Astrocyte (in vitro differentiated cells and primary cell): ENCODE data around the gene NOCT. TPM values are rescaled to one million over a fixed set of nuclear protein-coding genes. Genes with fewer than 3 reads are reported as not detected.
A peak's percentile ranks its signal among the peaks of the same experiment; 100 is the strongest.
"Not testable (repeated sequence)": the region's sequence is repeated elsewhere in the genome, so short reads cannot be mapped to it uniquely, and the experiment has no call there.

Source experiments
- DNase-seq: peaks from one replicate; pipeline ENCODE4 v3.0.0-alpha.2; 2010; ENCODE audit warnings: low read depth
- FAIRE-seq: peaks from 2 replicates; lab custom pipeline; 2011; peaks lifted over from hg19 to GRCh38; lab: Jason Lieb, UNC
- H2AFZ ChIP-seq: 2 replicates; pipeline ENCODE4 v1.6.0; 2012; ENCODE audit warnings: low read depth, low read length, inconsistent platforms
- H3K27ac ChIP-seq: 2 replicates; pipeline ENCODE4 v1.5.1; 2011; ENCODE audit warnings: low read depth, low read length, inconsistent platforms
- H3K27me3 ChIP-seq: 2 replicates; pipeline ENCODE4 v1.6.0; 2011; ENCODE audit warnings: low read length, inconsistent platforms; ENCODE audit not compliant: insufficient read depth
- H3K36me3 ChIP-seq: 2 replicates; pipeline ENCODE4 v1.5.1; 2011; ENCODE audit warnings: low read length, inconsistent platforms; ENCODE audit not compliant: insufficient read depth
- H3K4me1 ChIP-seq: 2 replicates; pipeline ENCODE4 v1.5.1; 2011; ENCODE audit warnings: low read length, inconsistent platforms; ENCODE audit not compliant: insufficient read depth
- H3K4me2 ChIP-seq: 2 replicates; pipeline ENCODE4 v1.6.0; 2012; ENCODE audit warnings: low read length, inconsistent platforms
- H3K4me3 ChIP-seq: 2 replicates; pipeline ENCODE4 v1.5.1; 2011; ENCODE audit warnings: low read depth, mild to moderate bottlenecking, low read length, inconsistent platforms; ENCODE audit not compliant: insufficient read depth
- H3K79me2 ChIP-seq: 2 replicates; pipeline ENCODE4 v1.6.0; 2012; ENCODE audit warnings: mild to moderate bottlenecking, low read length, inconsistent platforms; ENCODE audit not compliant: insufficient read depth
- H3K9ac ChIP-seq: 2 replicates; pipeline ENCODE4 v1.6.0; 2012; ENCODE audit warnings: mild to moderate bottlenecking, low read length, inconsistent platforms
- H3K9me3 ChIP-seq: 2 replicates; pipeline ENCODE4 v1.5.1; 2012; ENCODE audit warnings: low read depth, mild to moderate bottlenecking, low read length, inconsistent platforms; ENCODE audit not compliant: insufficient read depth
- H4K20me1 ChIP-seq: 2 replicates; pipeline ENCODE4 v1.6.0; 2012; ENCODE audit warnings: low read length, inconsistent platforms; ENCODE audit not compliant: insufficient read depth
- H3K27ac Mint-ChIP-seq: one replicate; pipeline ENCODE4 v1.8.0; 2021; ENCODE audit warnings: mild to moderate bottlenecking, mixed read lengths; ENCODE audit not compliant: unreplicated experiment
- H3K27me3 Mint-ChIP-seq: one replicate; pipeline ENCODE4 v1.8.0; 2021; ENCODE audit warnings: low read depth, mixed read lengths; ENCODE audit not compliant: unreplicated experiment
- H3K36me3 Mint-ChIP-seq: one replicate; pipeline ENCODE4 v1.8.0; 2021; ENCODE audit warnings: low read depth, mixed read lengths; ENCODE audit not compliant: unreplicated experiment
- H3K4me1 Mint-ChIP-seq: one replicate; pipeline ENCODE4 v1.8.0; 2021; ENCODE audit warnings: low read depth, mixed read lengths; ENCODE audit not compliant: unreplicated experiment
- H3K4me3 Mint-ChIP-seq: one replicate; pipeline ENCODE4 v1.8.0; 2021; ENCODE audit warnings: mild to moderate bottlenecking, moderate library complexity, mixed read lengths; ENCODE audit not compliant: unreplicated experiment
- H3K9me3 Mint-ChIP-seq: one replicate; pipeline ENCODE4 v1.8.0; 2021; ENCODE audit warnings: mild to moderate bottlenecking, mixed read lengths; ENCODE audit not compliant: unreplicated experiment
- EZH2 ChIP-seq: IDR thresholded peaks from 2 replicates; pipeline ENCODE4 v1.6.1; 2012; ENCODE audit warnings: mild to moderate bottlenecking, low read length, inconsistent platforms; ENCODE audit not compliant: insufficient read depth
- total RNA-seq: library from RNA; stranded (reverse); gene quantifications from 2 replicates; pipeline ENCODE4 v1.2.1, GENCODE V29; 2021
- TF ChIP-seq, protein P1 (sequence below): IDR thresholded peaks from 2 replicates; pipeline ENCODE4 v1.5.1; 2011; ENCODE audit warnings: low read depth, mild to moderate bottlenecking, inconsistent platforms, low read length, moderate library complexity; ENCODE audit not compliant: insufficient read depth

The NOCT gene
- total RNA-seq, 1 donor from 2014 or later: 73.6 TPM

- no peaks in the 10 kb centered on the region for H3K9me3 ChIP-seq
- peaks cover 19% of the 10 kb centered on the region for H3K36me3 ChIP-seq
- Mint-ChIP-seq H3K4me1 (peaks cover 30% of the 10 kb centered on the region), H3K9me3 (no peaks in the 10 kb centered on the region), H3K36me3 (peaks cover 2% of the 10 kb centered on the region), H3K27me3 (no peaks in the 10 kb centered on the region), H3K27ac (peak overlapping the region; percentile 69), H3K4me3 (no peak overlapping the region)
- H3K27ac ChIP-seq: no peak overlapping the region
- TF ChIP-seq, protein P1, sequence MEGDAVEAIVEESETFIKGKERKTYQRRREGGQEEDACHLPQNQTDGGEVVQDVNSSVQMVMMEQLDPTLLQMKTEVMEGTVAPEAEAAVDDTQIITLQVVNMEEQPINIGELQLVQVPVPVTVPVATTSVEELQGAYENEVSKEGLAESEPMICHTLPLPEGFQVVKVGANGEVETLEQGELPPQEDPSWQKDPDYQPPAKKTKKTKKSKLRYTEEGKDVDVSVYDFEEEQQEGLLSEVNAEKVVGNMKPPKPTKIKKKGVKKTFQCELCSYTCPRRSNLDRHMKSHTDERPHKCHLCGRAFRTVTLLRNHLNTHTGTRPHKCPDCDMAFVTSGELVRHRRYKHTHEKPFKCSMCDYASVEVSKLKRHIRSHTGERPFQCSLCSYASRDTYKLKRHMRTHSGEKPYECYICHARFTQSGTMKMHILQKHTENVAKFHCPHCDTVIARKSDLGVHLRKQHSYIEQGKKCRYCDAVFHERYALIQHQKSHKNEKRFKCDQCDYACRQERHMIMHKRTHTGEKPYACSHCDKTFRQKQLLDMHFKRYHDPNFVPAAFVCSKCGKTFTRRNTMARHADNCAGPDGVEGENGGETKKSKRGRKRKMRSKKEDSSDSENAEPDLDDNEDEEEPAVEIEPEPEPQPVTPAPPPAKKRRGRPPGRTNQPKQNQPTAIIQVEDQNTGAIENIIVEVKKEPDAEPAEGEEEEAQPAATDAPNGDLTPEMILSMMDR: no peak
- TF ChIP-seq EZH2: no peak
- no peaks in the 10 kb centered on the region for H3K27me3 ChIP-seq
- no peak overlapping the region for H3K4me2 ChIP-seq
- H3K4me1 ChIP-seq: peaks cover 14% of the 10 kb centered on the region
- peaks cover 32% of the 10 kb centered on the region for H3K79me2 ChIP-seq
- no peak overlapping the region for H3K9ac ChIP-seq
- H4K20me1 ChIP-seq: peaks cover 43% of the 10 kb centered on the region
- H3K4me3 ChIP-seq: no peak overlapping the region
- peak; percentile 8 for DNase-seq
- no peak overlapping the region for H2AFZ ChIP-seq
- FAIRE-seq: no peak
These were observed 39.4 kb downstream of the NOCT start for GRCh38 chr4:139054791-139055505.

GRCh38 chr4:139059026-139059425, 43.4 kb downstream of the NOCT start:
- not testable (repeated sequence) for DNase-seq, H3K27me3 Mint-ChIP-seq, H3K4me2 ChIP-seq, H3K36me3 Mint-ChIP-seq, H3K9ac ChIP-seq, H2AFZ ChIP-seq, H3K27ac ChIP-seq, H3K27ac Mint-ChIP-seq, H3K9me3 Mint-ChIP-seq, H3K4me3 ChIP-seq, FAIRE-seq, H3K4me3 Mint-ChIP-seq, H3K4me1 ChIP-seq, H3K27me3 ChIP-seq, H3K9me3 ChIP-seq
- Histone ChIP-seq H3K36me3 (peaks cover 35% of the 10 kb centered on the region), H4K20me1 (peaks cover 25% of the 10 kb centered on the region), H3K79me2 (peaks cover 15% of the 10 kb centered on the region)
- H3K4me1 Mint-ChIP-seq: peaks cover 20% of the 10 kb centered on the region

- H3K27ac Mint-ChIP-seq: no peak overlapping the region
- H3K36me3 Mint-ChIP-seq: peaks cover 2% of the 10 kb centered on the region
- H3K79me2 ChIP-seq: peaks cover 11% of the 10 kb centered on the region
- DNase-seq: no peak
- H3K4me2 ChIP-seq: no peak overlapping the region
- no peak overlapping the region for H3K9ac ChIP-seq
- H3K36me3 ChIP-seq: peaks cover 31% of the 10 kb centered on the region
- H3K27me3 Mint-ChIP-seq: no peaks in the 10 kb centered on the region
- H4K20me1 ChIP-seq: peaks cover 11% of the 10 kb centered on the region
- no peaks in the 10 kb centered on the region for H3K27me3 ChIP-seq
- H3K9me3 Mint-ChIP-seq: no peaks in the 10 kb centered on the region
- no peak overlapping the region for H3K4me3 ChIP-seq
- no peak for FAIRE-seq
- no peak overlapping the region for H3K27ac ChIP-seq
- no peaks in the 10 kb centered on the region for H3K4me1 ChIP-seq
- no peaks in the 10 kb centered on the region for H3K9me3 ChIP-seq
- no peak for TF ChIP-seq EZH2
- TF ChIP-seq, protein P1: no peak
- peaks cover 7% of the 10 kb centered on the region for H3K4me1 Mint-ChIP-seq
- H3K4me3 Mint-ChIP-seq: no peak overlapping the region
- no peak overlapping the region for H2AFZ ChIP-seq
These were observed 45.0 kb downstream of the NOCT start for GRCh38 chr4:139060591-139060990.
